Activated CD8-positive, alpha-beta memory T cell treated with anti-CD3 and anti-CD28 coated beads, Interleukin-2, amount 50 U/mL, for 24 hours (primary cell): ENCODE data around the gene OLR1.
A peak's percentile ranks its signal among the peaks of the same experiment; 100 is the strongest.
"Not testable (repeated sequence)": the region's sequence is repeated elsewhere in the genome, so short reads cannot be mapped to it uniquely, and the experiment has no call there.

Experiments used
- DNase-seq: peaks from one replicate; pipeline ENCODE4 v3.0.0-alpha.2; 2020; ENCODE audit errors: extremely low read depth

Gene OLR1

GRCh38 chr12:10171973-10172728 is at the start of gene OLR1:
Gene OLR1 (minus strand): TSS chr12:10172132. CDS start chr12:10172077, 55 bp downstream.
- no peak for DNase-seq

DNA sequence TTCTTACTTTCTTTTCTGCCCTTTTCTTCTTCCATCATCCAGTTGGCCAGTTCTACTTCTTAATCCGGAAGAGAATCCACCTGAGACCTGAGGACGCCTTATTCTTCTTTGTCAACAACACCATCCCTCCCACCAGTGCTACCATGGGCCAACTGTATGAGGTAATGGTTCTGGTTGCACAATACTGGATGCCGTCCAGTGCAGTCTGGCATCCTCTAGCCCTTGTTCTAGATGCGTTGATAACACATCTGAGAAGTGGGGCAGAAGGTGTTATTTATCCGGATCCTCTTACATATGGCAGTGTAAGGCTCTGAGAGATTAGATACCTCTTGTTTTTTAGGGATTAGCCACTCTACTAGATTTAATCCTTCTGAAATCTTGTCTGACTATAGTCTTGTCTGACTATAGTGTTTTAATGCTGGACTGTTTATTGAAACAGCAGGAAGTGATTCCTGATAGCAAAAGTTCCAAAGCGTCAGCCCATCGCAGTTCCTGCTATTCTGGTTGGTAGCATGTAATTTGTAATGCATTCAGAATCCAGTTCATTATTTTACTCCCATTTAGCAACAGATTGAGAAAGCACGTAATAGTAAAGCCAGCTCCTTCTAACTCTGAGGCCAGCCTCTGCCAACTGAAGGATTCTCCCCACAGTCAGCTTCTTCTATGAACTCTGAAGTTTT is 48.6 kb upstream of the OLR1 start:
- DNase-seq, result no peak

DNA sequence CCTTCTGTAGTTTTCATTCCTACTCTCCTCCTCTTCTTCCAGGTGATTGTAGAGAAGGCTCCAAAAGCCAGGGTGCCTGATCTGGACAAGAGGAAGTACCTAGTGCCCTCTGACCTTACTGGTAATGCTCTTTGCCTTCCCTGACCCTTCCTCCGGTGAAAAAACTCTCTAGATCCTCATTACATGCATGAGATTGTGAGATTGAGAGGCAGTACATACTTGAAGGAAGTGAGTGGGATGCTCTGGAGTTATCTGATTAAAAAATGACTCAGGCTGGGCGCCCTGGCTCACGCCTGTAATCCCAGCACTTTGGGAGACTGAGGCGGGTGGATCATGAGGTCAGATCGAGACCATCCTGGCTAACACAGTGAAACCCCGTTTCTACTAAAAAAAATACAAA is 46.1 kb upstream of the OLR1 start:
- DNase-seq, result no peak

- not testable (repeated sequence) for DNase-seq
Observed at GRCh38 chr12:10215946-10216345, 44.0 kb upstream of the OLR1 start.

- no peak for DNase-seq
Observed at GRCh38 chr12:10215436-10215835, 43.5 kb upstream of the OLR1 start.

- no peak for DNase-seq
Observed at GRCh38 chr12:10214895-10215267, 42.9 kb upstream of the OLR1 start.

DNA sequence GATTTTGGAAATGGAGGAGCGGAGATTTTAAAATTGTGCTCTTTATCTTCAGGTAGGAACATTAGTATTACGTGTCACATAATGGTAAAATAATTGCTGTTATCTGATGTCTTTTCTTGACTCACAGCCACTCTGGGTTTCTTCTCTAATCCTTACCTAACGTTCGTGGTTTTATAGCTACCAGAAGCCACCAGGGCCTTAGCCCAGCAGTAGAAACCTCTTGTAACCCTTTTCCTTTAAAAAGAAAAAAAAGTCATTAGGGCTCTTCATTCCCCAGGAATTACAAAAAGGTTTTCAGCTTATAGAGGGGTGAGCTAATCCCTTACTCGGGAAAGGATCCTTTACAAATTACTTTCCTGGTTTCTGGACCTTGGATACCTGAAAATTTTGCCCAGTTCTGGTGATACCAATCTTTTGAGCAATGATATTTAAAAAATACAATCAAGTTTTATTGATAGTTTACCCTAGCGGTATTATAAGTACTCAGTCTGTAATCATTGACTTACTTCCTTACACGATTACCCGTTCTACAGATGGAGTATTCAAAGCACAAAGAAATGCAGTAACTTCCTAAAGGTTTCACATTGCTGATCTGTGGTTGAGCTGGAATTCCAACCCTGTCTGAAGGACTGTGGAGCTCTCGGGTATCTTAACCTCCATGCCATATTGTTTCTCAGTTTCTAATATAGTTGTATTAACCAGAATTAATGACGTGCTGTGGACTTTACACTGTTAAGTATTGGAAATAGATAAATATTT is 42.4 kb upstream of the OLR1 start:
- no peak for DNase-seq

GRCh38 chr12:10213168-10214135 is 41.5 kb upstream of the OLR1 start:
- peak; percentile 70 for DNase-seq

DNA sequence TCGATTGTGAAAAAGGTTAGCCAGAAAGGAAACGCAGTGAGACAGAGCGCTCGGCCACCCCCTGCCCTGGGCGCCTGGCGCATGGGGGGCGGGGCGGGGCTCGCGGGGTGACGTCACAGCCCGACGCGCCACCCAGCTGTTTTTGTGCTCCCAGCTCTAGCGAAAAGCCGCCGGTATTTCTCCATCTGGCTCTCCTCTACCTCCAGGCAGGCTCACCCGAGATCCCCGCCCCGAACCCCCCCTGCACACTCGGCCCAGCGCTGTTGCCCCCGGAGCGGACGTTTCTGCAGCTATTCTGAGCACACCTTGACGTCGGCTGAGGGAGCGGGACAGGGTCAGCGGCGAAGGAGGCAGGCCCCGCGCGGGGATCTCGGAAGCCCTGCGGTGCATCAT is 40.8 kb upstream of the OLR1 start, which contains the start of gene GABARAPL1:
GABARAPL1 (plus strand) TSS at position 139 of the 393 bp plus-strand sequence; CDS start at position 392, 253 bp downstream.
- DNase-seq, result no peak

DNA sequence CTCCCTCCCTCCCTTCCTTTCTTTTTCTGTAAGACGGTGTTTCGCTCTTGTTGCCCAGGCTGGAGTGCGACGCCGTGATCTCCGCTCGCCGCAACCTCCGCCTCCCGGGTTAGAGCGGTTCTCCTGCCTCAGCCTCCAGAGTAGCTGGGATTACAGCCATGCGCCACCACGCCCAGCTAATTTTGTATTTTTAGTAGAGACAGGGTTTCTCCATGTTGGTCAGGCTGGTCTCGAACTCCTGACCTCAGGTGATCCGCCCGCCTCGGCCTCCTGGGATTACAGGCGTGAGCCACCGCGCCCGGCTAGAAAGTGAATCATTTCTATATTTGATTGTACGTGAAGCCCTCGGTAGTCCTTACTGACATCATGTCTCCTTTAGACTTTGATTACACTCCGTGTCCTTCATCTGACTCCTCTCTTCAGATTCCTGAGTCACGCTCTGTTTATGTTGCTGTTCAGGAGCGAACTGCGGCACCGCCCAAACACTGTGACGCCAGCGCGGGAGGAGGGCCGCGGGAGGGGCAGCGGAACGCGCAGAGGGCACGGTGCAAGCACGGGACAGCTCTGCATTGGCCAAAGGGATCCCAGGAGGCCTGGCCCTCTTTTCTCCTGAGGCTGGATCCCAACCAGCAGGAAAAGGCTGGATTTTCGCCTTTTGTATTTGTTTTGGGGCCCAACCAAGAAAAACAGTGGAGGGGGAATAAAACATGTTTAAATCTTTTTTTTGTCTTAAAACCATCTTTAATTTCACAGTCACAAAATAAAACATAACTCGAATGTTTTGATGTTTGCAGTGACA is 40.2 kb upstream of the OLR1 start:
- peak; percentile 74 for DNase-seq

DNA sequence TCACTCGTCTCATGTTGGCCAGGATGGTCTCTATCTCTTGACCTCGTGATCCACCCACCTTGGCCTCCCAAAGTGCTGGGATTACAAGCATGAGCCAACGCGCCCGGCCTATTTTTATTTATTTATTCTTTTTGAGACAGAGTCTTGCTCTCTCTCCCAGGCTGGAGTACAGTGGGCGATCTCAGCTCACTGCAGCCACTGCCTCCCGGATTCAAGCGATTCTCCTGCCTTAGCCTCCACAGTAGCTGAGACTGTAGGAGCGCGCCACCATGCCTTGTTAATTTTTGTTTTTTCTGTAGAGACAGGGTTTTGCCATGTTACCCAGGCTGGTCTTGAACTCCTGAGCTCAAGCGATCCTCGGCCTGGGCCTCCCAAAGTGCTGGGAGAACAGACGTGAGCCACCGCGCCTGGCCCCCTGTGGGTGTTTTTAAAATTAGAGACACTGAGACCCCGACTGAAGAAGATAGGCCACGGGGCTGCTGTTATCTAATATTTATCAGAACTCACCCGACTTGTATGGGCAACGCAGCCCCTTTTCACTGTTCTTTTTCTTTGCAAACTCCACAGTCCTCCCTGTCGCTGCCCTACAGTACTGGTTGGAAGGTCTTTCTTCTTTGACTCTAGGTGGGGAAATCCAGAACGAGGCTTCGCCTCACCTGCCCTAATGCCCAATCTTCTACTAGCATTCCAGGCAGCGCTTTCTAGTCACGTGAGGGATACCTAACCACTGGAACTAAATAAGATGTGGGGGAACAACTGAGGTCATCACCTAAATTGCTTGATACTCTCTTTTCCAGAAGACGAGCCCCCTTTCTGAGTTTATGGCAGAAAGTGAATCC is 39.4 kb upstream of the OLR1 start:
- no peak for DNase-seq

DNA sequence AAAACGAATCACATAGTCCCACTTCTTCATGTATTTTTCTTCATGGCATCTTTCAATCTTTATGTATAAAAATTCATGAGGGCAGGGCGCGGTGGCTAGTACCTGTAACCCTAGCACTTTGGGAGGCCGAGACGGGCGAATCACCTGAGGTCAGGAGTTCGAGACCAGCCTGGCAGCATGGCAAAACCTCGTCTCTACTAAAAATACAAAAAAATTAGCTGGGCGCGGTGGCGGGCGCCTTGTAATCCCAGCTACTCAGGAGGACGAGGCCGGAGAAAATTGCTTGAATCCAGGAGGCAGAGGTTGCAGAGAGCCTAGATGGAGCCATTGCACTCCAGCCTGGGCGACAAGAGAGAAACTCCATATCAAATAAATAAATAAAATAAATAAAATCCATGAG is 38.3 kb upstream of the OLR1 start:
- DNase-seq, result no peak

- DNase-seq, result no peak
Observed at GRCh38 chr12:10207136-10207535, 35.2 kb upstream of the OLR1 start.

DNA sequence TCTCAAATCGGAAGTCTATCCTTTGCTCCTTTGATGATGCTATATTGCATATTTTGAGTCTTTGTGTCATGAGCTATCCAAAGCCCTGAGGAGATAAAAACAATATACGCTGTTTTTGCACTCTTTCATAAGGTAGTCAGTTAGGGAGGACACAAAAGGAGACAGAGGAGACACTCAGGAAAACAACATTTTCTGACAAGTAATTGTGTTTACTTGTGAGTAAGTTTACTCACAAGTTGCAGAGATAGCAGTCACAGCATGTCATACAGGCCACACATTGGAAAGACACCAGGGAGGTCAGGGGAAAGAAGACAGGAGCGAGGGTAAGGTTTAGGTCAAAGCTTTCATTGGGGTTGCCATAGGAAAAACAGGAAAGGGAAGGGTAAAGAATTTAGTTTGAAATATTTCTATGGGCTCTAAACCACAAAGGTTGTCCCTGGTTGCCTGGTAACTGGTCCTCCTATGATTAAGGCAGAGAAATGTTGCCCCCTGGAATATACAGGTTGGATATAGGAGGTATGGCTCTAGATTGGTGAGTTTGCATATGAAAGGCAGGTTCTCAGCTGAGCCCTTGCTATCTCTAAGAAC is 33.4 kb upstream of the OLR1 start:
- no peak for DNase-seq

GRCh38 chr12:10204495-10204894 is 32.6 kb upstream of the OLR1 start:
- DNase-seq, result not testable (repeated sequence)

DNA sequence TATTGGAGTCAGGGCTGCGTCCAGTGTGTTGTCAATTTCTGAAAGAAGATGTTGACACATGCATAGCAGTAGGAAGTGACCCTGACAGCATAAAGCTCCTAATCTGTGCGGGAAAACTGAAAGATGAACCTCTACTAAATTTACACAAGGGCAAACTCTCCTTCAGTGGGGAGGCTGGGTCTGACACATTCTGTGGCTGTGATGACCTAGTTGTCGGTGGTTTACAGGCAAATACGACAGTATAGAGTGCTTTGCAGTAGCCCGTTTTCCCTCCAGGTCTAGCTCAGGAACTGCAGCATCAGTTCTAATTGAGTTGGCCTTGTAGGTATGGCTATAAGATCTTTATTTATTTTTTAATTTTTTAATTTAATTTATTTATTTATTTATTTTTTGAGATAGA is 25.9 kb upstream of the OLR1 start:
- DNase-seq, result no peak

- DNase-seq, result no peak
Observed at GRCh38 chr12:10196210-10196609, 24.3 kb upstream of the OLR1 start.

DNA sequence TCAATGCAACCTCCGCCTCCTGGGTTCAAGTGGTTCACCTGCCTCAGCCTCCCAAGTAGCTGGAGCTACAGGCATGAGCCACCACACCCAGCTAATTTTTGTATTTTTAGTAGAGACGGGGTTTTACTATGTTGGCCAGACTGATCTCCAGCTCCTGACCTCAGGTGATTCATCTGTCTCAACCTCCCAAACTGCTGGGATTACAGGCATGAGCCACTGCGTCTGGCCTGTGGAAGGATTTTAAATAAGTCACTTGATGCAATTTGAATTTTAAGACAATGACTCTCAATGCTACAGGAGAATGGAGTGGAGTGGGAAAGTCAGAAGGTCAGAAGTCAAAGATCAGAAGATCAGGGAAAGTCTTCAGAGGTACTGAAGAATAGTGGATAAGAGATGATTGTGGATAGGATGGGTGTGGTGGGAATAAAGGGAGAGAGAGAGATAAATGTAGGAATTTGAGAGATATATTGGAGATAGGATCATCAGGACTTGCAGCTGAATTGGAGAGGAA is 22.3 kb upstream of the OLR1 start:
- DNase-seq, result no peak

DNA sequence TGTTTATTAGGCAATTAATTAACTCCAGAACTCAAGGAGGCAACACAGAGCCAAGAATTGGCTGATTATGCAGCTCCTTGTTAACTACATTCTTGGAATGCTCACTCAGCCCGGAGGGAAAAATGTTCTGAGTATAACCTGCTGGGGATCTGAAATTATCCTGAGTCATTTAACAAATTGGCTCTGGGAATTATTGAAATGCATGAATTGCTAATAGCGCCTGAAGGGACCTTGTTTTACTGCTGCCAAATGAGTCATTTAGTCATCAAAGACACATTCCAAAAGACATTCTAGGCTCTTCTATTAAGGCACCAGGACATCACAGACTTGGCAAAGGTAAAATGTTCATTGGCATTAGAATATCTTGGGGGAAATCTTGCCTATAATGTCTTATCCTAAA is 19.9 kb upstream of the OLR1 start:
- DNase-seq, result no peak
